Epithelial cell of prostate (primary cell): ENCODE measurements around the gene FRMD4A.

Source experiments
- DNase-seq: peaks from one replicate; pipeline ENCODE4 v3.0.0-alpha.2; 2011; ENCODE audit warnings: low read depth, low spot score
- H3K27ac ChIP-seq: fragments of 450-650 bp; 2 replicates; pipeline ENCODE4 v1.5.1; 2017; ENCODE audit warnings: mild to moderate bottlenecking

FRMD4A gene

GRCh38 chr10:13761490-13762091, 569.1 kb downstream of the FRMD4A start:
- no peak for DNase-seq

DNA sequence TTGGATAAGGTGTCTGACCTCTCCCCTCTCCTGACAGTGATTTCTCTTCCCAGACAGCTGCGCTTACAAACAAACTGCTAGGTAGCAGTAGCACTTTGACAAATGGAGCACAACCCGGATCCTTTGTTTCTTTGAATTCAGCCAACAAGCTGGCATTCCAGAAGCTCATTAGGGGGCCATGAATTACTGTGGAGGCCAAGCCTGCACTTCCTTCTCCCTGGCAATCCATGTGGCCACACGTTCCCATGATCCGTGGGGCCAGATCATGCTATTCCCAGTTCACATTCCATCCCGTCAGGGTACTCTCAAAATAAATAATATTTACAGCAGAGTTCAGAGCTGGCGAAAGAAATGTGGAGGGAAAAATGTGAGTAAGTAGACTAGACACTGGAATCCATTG, 571.6 kb downstream of the FRMD4A start:
- peak overlapping the region; percentile 91 for H3K27ac ChIP-seq
- no peak for DNase-seq

More at GRCh38 chr10:13761490-13762091, 569.1 kb downstream of the FRMD4A start:
- H3K27ac ChIP-seq: peak overlapping the region; percentile 3

DNA sequence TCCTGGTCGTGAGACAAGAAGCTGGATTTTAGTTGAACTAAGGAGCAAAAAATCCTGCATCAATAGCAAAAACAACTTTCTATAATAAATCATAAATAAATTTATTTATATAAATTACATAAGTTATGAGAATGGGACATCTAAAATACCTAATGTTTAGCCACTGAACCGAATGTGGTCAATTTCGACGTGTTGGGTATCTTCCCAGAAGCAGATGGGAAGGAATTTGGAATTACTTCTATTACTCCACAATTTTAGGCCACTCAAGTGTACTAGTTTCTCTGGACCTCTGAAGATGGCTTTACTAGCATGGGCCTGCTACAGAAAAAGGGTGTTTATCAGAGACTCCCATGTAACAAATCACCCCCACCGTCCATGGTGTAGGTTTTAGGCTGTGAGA, 572.0 kb downstream of the FRMD4A start:
- H3K27ac ChIP-seq: peak overlapping the region; percentile 91

DNA sequence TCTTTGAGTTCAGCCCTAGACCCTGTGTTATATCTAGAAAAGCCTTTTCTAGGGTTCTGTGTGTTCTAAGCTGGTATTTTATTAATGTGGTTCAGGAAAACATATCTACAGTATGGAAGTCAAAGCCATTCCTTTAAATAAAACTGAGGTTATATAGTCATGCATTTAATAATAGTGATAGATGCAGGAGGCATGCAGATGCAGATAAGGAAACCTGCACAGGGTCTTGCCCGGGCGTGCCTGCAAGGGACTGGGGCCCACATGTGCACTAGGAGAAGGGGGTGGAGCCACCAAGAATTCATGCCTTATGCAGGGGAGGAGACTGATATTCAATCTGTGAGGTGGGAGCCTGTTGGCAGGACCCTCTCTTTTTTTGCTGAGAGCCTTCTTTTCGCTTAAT, 572.4 kb downstream of the FRMD4A start:
- peak overlapping the region; percentile 91 for H3K27ac ChIP-seq
- peak; percentile 65 for DNase-seq

More for the DNA sequence above, 572.0 kb downstream of the FRMD4A start:
- no peak for DNase-seq

GRCh38 chr10:13754277-13754676, 576.4 kb downstream of the FRMD4A start:
- no peak overlapping the region for H3K27ac ChIP-seq

DNA sequence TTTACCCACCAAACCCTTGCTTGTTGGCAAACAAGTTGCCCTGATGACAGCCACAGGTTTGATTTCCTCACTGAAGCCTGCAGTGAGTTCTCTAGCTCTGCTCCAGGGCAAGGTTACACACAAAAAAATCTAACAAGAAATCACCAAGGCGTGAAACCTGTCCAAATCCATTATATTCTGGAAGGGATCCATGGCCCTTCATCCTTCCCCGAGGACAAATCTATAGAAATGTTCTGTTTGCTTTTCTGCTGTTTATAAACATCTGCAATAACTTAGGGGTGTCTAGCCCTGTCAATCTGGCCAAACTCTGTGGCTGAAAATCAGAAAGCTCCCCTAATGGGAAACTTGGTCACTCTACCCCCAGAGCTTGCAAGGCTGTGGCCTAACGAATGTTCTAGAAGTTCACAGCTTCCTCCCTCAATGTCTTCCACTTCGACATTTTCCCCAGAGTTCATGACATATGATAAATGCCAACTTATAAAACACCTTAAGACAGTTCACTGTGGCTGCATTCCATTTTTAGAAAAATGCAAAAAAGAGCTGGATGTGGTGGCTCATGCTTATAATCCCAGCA, 579.4 kb downstream of the FRMD4A start:
- no peak for DNase-seq
- H3K27ac ChIP-seq: no peak overlapping the region

More at GRCh38 chr10:13754277-13754676, 576.4 kb downstream of the FRMD4A start:
- no peak for DNase-seq

DNA sequence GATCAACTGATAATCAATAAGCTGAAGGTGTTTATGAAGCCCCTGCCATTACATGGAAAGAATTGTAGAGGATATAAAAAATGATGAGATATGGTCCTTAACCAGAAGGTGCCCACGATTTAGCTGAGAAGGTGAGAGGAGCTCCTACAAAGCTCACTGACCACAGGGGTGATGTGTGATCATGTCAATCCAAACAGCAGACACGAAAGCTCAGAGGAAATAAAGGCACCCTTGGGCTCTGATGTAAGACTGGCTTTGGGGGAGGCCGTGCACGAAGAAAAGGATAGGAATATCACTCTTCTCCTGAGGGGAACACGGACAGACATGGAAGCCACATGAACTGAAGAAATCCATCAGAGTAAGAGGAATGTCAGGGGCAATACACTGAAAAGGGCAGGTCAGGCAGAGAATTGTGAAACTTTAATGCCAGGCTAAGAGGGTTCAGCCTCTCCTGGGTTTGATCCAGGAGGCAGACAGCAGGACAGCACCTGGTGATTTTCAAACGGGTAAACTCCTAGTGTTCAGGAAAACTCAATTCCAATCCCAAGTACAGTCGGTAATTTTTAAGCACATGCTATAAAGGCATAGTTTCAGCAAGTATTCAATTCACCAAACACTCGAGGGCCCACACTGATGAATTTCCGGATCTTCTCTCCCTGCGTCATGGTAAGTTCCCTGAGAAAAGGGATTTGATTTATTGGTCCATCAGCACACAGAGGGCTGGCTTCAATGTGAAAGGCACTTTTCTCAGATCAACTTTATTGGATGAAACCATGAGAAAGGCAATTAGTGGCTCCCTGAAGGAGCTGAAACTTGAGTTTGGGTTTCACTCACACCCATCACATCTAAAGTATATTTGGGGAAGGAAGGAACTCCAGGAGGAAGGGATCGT, 580.2 kb downstream of the FRMD4A start:
- no peak for DNase-seq
- no peak overlapping the region for H3K27ac ChIP-seq

- no peak overlapping the region for H3K27ac ChIP-seq
- no peak for DNase-seq
Measured at GRCh38 chr10:13745271-13745670, 585.5 kb downstream of the FRMD4A start.

GRCh38 chr10:13743963-13744362, 586.8 kb downstream of the FRMD4A start:
- DNase-seq: no peak
- H3K27ac ChIP-seq: no peak overlapping the region

GRCh38 chr10:13743101-13743693, 587.5 kb downstream of the FRMD4A start:
- H3K27ac ChIP-seq: no peak overlapping the region
- no peak for DNase-seq

GRCh38 chr10:13741438-13741837, 589.3 kb downstream of the FRMD4A start:
- no peak overlapping the region for H3K27ac ChIP-seq
- DNase-seq: no peak

DNA sequence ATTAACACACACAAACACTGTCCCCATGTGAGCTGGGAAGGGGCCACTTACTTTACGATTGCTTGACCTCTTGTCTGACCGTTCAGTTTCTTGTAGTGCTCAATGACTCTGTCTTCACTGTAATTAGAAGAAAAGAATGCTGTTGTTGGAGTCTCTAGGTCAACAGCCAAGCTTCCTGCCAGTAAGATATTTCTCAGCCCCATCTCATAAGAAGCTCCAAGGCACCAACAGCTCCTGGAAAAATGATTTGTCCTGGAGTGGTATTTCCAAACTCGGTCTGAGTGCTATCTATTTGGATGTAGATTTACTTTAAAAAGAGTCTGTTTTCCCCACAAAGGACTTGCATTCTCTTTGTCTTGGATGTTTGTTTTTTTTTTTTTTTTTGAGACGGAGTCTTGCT, 590.3 kb downstream of the FRMD4A start:
- DNase-seq: no peak
- H3K27ac ChIP-seq: no peak overlapping the region

- DNase-seq: no peak
- no peak overlapping the region for H3K27ac ChIP-seq
Measured at GRCh38 chr10:13739183-13739582, 591.5 kb downstream of the FRMD4A start.

DNA sequence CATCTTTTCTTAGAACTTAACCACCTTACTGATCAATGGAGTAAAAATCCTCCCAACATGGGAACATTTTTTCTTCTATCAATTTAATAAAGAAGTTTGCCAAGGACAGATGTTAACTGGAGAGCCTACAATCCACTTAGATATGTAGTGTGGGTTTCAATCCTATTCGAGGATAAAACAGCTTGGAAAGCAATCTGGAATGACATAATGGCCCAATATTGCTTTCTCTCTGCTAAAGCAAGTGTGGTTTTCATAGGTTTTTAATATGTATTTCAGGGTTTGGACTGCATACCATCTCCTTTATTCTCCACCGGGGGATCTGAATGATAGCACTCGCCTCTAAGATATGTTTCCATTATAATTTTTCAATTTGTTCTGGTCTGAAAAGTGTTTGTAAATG, 594.2 kb downstream of the FRMD4A start:
- no peak for DNase-seq
- H3K27ac ChIP-seq: no peak overlapping the region

DNA sequence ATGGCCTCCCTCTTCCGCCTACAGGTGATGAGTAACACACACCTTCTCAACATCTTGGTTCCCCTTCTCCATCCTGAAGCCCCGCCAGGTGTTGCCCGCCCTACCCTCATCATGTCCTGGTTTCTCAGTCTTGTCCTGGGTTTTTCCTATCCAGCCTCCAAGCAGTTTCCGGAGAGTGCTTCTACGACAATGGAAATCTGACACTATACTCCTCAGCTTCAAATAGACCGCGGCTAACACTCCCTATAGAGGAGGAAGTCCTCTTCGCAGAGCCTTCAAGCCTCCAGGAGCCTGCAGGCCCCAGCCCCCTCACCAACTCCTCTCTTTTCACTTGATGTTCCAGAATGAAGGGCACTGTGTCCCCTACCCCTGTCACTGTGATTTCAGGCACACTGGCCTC, 596.6 kb downstream of the FRMD4A start:
- DNase-seq: no peak
- H3K27ac ChIP-seq: no peak overlapping the region

DNA sequence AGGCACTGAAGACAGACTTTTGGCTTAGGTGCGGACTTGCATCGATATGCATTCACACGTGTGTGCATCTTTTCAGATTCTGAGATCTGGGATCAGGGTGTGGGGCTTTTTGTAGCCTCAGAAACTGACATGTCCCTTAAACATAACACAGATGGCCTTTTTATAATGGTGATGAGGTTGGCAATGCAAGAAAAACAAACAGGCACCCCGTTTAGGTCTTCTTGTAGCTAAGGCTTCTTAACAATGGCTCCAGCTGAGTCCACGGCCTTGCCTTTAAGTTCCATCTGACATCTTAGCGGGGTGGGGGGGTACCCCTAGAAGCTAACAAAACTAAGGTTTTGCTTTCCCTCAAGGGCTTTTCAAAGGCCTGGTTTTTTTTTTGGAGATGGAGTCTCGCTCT, 597.7 kb downstream of the FRMD4A start:
- H3K27ac ChIP-seq: no peak overlapping the region
- DNase-seq: no peak

DNA sequence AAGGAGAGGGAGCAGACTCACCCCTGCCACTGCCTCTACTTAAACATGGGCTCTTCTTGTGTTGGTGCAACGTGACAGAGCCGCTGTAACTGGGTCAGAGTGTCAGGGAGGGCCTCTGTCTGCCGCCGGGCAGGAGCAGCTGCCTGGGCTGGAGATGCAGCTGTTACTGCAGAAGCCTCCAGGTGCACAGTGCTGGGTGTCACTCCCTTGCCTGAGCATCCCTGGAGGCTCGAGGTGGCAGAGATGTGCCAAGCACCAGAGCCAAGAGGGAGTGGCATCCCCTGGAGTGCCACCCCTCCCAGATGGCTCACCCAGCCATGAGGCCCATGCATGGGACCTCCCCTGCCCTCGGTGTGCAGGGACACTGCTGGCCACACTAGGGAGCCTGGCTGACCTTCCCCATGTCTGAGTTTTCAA, 598.3 kb downstream of the FRMD4A start:
- no peak overlapping the region for H3K27ac ChIP-seq
- no peak for DNase-seq

DNA sequence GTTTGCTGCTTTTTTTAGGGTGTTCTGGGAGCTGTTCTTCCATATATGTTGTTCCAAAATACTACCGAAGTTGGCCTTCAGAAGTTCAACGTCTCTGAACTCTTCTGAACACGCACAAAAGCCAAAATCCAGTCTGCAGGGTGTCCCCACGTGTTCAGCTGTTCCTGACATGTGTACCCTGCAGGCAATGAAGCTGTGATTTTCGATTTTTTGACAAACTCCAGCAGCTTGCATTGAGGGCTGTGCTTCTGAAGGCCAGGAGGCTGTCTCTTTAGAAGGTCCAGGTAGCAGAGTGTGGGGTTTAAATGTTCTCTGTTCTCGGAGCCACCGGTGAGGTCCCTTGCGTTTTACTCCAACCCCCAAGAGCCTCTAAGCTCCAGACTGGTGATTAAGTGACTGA, 598.9 kb downstream of the FRMD4A start:
- DNase-seq: no peak

DNA sequence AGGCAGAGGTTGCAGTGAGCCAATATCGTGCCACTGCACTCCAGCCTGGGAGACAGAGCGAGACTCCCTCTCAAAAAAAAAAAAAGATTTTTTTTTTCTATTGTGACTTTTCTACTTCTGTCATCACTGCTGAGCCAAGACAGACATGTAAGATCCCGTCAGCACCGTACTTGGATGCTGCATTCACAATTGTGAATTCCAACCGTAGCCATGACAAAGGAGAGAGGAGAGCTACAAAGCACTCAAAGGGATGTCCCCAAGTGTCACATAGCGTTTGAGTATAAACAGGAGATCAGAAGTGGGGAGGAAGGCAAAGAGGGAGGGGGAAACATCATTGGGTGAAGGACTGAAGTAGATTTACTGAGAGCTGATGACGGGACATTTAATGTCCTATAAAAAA, 599.8 kb downstream of the FRMD4A start:
- H3K27ac ChIP-seq: no peak overlapping the region

More for the DNA sequence above, 598.9 kb downstream of the FRMD4A start:
- H3K27ac ChIP-seq: no peak overlapping the region

GRCh38 chr10:13730306-13730652, 600.4 kb downstream of the FRMD4A start:
- DNase-seq: no peak
- H3K27ac ChIP-seq: no peak overlapping the region

More for the DNA sequence above, 599.8 kb downstream of the FRMD4A start:
- DNase-seq: no peak
